GM18867 (cell line): ENCODE measurements around the gene IQCF5.
"Not testable (repeated sequence)": the region's sequence is repeated elsewhere in the genome, so short reads cannot be mapped to it uniquely, and the experiment has no call there.

ENCODE experiments used
- ATAC-seq: cut with Tn5 transposase; IDR thresholded peaks from one replicate; pipeline ENCODE4 v1.9.1; 2021; ENCODE audit warnings: mild to moderate bottlenecking, moderate library complexity; ENCODE audit not compliant: unreplicated experiment

Gene IQCF5

GRCh38 chr3:51869304-51869703 is 6.1 kb downstream of the IQCF5 start:
- ATAC-seq, result no peak

GRCh38 chr3:51868896-51869295 is 6.5 kb downstream of the IQCF5 start:
- ATAC-seq, result not testable (repeated sequence)

- no peak for ATAC-seq
These were observed 12.5 kb downstream of the IQCF5 start for GRCh38 chr3:51862886-51863285.

GRCh38 chr3:51860703-51861665 is 14.4 kb downstream of the IQCF5 start, which contains the start of gene IQCF2:
Gene IQCF2, plus strand, starts transcription at chr3:51861615. Its CDS starts 52 bp downstream, at chr3:51861667.
- ATAC-seq, result no peak

GRCh38 chr3:51855411-51855810 is 20.0 kb downstream of the IQCF5 start:
- ATAC-seq, result not testable (repeated sequence)

- ATAC-seq, result no peak
These were observed 30.3 kb downstream of the IQCF5 start for GRCh38 chr3:51845129-51845528.

GRCh38 chr3:51836606-51837005 is 38.8 kb downstream of the IQCF5 start:
- ATAC-seq, result no peak

GRCh38 chr3:51830836-51831385 is 44.5 kb downstream of the IQCF5 start:
- no peak for ATAC-seq

- ATAC-seq, result no peak
These were observed 45.1 kb downstream of the IQCF5 start for GRCh38 chr3:51830345-51830744.

- no peak for ATAC-seq
These were observed 47.1 kb downstream of the IQCF5 start for GRCh38 chr3:51828297-51828696.
